Suppressor macrophage treated with lipopolysaccharide for 1 hour (primary cell): ENCODE data around the gene JMJD1C.
A peak's percentile ranks its signal among the peaks of the same experiment; 100 is the strongest.

Experiments used
- DNase-seq, 3 donors: peaks; one replicate each; pipeline ENCODE4 v3.0.0-alpha.2; 2020 to 2022

The JMJD1C gene

GRCh38 chr10:63210611-63211196, 255.1 kb downstream of the JMJD1C start:
- DNase-seq: peak in 1 of 3 donors; percentile 20

DNA sequence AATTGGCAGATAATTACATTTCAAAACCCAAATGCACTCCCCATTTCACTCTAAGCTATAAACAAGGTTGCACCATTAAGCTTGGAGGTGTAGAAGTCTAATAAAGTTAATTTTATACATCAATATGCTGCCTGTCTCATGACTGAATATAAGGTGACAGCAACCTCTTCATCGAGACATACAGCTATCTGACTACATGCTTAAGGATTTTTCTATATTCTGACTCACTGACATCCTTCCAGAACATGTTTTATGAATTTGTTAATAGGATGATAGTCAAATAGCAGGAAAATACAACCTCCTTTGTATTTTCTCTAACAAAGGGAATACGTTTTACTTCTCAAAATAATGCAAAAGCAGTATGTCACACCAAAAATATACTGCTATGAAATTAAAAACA, 256.1 kb downstream of the JMJD1C start:
- DNase-seq: no peak

GRCh38 chr10:63208986-63209385, 256.8 kb downstream of the JMJD1C start:
- peak in 1 of 3 donors; percentile 17 for DNase-seq

DNA sequence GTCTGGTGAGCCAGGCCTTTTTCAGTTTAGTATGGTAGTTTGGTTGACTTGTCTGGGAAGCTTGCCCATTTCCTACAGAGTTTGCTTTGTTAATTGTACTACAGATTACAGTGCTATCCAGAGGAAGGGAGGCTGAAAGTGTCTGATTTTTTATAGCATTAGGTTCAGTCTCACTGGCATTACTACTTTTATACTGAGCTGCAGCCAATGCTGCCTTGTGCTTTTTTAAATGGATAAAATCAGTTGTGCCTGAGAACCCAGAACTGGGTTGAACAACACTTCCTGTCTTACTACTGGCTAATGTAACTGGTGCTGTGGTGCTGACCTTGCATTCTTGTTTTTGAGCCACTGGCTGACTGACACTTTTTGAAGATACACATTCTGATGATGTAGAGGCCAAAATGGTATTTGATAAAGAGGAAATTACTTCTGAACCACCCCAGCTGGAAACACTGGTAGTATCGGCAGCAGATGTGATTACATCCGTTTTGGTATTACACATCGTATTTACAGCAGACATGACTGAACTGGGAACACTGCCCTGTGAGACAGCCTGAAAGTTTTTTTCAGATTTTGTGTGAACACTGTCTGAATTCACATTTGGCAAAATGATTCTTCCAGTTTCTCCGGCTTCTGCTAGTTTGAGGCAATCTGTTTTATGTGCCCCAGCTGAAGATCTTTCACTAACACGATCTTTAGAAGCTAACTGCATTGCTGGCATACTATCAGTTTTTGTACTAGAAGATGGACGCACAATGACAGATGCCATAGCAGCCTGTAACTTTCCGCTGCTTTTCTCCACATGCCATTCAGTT, 258.6 kb downstream of the JMJD1C start:
- DNase-seq: peak; percentile 34 to 69 (median 59)

- DNase-seq: no peak
Observed at GRCh38 chr10:63206576-63206975, 259.2 kb downstream of the JMJD1C start.

DNA sequence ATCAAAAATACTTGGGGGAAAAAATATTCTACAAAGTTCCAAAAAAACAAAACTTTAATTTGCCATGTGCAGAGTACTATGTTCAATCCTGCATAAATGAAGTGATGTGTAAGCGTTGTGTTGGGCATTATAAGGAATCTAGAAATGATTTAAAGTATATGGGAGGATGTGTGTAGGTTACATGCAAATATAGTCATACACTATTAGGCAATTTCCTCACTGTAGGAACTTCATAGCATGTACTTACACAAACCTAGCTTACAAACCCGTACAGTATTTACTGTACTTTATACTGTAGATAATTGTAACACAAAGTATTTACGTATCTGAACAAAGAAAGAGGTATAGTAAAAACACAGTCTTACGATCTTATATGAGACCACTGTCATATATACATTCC, 260.4 kb downstream of the JMJD1C start:
- peak in 2 of 3 donors; percentile 44 to 48 for DNase-seq

DNA sequence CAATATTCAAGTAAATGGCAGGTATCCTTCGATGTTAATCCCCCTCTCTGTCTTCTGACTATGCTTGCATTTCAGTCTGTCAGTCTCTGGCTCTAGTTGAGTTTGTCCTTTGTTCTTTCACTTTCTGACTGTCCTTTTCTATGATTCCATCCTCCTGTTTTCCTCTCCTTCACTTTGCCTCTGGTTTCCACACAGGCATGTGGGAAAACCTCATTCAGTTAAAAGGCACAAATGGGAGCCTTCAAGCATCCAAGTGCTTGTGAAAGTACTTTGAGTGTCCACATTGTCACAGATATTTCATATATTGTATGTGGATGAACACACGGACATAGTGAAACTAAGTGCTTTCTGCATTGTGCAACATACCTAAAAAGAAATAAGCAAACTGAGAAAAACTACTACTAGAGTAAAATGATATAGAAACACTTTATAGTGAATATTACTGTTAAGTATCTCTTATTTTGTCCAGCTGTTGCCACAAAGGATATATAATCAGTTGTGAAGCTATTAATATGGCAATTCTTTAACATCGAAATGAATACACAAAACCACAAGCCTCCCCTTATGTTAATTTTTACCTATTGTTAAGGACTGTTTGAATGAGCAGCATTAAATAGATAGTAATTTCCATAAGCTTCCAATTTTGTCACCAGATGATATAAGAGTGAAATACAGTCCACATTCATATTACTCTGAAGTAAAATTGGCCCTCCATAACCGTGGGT, 260.9 kb downstream of the JMJD1C start:
- DNase-seq: no peak

DNA sequence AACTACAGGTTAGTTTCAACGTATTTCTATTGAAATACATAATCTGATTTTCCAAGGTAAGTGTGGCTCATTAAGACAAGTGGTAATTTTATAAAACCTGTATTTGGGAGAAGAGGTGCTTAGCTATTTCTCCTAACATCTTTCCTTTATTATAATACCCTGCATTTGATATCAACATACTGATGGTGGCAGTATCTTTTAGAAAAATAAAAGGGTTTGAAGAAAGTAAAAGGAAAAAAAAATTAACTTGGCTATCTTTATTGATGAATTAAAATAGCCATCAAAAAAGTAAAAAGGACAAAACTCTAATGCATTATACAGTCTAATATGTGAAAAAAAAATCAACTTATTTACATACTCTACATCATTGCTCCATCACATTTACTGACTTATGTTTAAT, 264.7 kb downstream of the JMJD1C start:
- DNase-seq: no peak

- no peak for DNase-seq
Observed at GRCh38 chr10:63200431-63200830, 265.3 kb downstream of the JMJD1C start.

- DNase-seq: no peak
Observed at GRCh38 chr10:63199716-63200115, 266.1 kb downstream of the JMJD1C start.

GRCh38 chr10:63197344-63198092, 268.3 kb downstream of the JMJD1C start:
- no peak for DNase-seq

GRCh38 chr10:63192826-63193225, 273.0 kb downstream of the JMJD1C start:
- no peak for DNase-seq

- DNase-seq: no peak
Observed at GRCh38 chr10:63175534-63175933, 290.2 kb downstream of the JMJD1C start.

GRCh38 chr10:63173468-63174232, 292.1 kb downstream of the JMJD1C start:
- peak; percentile 66 to 93 (median 85) for DNase-seq

DNA sequence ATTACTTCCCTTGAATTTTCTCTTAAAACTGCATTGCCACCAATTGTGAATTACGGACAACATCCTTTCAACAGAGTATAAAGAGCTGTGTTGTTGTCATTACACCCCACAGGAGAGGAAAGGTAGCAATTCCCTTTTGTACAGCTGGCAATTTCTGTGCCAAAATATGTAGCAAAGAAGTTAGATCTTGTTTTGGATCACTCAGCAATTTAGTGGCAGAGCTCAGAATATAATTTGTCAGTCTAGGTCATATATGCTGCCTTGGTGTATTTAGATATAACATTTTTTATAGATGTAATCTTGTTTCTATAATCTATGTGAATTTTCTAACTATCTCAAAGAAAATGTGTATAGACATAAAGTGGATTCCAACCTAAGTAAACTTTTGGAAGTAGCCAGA, 293.9 kb downstream of the JMJD1C start:
- DNase-seq: no peak

DNA sequence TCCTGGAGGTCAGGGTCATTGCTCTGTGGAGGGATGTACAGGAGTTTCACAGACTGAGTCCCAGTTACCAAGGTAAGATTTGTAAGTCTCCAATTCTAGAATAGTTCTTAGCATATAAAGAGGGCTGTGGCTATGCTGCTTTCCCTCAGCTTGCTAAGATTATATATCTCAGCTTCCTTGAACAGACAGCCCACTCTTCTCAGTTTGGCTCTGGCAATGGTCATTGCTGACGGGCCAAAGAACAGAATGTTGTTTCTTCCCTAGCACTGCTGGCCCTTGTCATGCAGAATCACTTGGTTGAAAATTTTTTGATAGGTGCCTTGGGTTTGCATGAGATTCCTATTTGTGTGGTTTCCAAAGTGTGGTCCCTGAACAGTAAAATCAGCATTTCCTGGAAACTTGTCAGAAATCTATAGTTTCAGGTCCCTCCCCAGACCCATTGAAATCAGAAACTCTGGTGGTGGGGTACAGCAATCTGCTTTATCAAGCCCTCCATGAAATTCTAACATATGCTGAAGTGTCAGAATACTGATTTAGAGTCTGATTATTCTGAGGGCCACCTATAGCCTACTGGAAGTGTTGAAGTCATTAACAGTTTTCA, 294.4 kb downstream of the JMJD1C start:
- no peak for DNase-seq

DNA sequence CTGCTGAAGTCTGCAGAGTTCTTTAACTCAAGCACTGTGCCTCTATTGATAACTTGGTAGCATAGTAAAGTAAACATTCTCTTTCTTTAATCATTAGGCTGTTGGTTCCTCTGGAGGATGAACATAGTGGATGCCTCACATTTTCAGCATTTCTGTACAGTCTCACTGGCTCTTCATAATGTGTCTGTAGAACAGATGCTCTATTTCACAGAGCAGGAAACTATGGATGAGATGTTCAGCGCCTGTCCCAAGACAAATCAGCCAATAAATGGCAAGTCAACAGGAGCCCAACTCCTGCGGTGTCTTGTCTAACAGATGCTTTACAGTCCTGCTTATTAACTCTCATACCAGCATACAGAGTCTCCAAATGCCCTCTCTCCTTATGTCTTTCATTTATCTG, 296.2 kb downstream of the JMJD1C start:
- DNase-seq: no peak

DNA sequence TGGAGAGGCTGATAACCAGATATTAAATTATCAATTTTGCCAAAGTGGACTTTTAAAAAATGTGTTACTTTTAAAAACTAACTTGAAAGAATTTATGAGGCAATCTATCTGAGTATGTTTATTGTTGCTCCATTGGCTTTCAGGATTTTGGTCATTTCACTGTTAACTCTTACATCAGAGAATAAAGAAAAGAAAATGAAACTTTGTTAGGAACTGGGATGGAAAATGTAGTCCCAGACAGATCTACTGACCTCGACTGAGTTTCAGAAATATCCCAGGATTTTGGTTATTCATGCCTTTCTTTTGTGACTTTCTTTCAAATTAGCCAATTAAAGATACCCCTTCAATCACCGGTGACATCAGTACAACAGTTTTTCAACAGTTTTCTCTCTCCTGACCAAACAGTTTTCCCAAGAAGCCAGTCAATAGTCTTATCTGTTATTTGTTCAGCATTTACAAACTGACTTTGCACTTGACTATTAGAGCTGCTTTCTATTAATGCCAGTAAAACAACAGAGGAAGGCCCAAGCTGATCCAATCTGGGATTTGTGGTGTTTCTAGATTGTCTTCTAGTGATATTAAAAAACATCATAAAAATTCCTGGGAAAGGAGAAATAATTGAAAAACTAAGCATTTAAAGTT, 296.8 kb downstream of the JMJD1C start:
- DNase-seq: peak in 1 of 3 donors; percentile 29

GRCh38 chr10:63166742-63167258, 299.0 kb downstream of the JMJD1C start:
- peak; percentile 72 to 85 (median 80) for DNase-seq

DNA sequence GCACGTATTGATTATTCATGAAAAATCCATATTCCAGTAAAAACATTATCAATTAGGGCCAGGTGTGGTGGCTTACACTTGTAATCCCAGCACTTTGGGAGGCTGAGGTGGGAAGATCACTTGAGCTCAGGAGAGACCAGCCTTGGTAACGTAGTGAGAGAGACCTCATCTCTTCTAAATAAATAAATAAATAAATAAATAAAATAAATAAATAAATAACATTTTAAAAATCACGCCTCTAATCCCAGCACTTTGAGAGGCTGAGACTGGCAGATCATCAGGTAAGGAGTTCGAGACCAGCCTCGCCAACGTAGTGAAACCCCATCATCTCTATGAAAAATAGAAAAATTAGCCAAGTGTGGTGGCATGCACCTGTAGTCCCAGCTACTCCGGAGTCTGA, 300.5 kb downstream of the JMJD1C start:
- no peak for DNase-seq

GRCh38 chr10:63164166-63164623, 301.6 kb downstream of the JMJD1C start:
- no peak for DNase-seq
